ENCODE data around the gene MLLT10. TPM values are rescaled to one million over a fixed set of nuclear protein-coding genes. Genes with fewer than 3 reads are reported as not detected.

Gene MLLT10
- total and polyA plus RNA-seq, 2 of the 8 experiments (the other 6 are each of a cell fraction or from before 2014, with no cell fraction given) = 53.1 to 62.1 TPM

DNA sequence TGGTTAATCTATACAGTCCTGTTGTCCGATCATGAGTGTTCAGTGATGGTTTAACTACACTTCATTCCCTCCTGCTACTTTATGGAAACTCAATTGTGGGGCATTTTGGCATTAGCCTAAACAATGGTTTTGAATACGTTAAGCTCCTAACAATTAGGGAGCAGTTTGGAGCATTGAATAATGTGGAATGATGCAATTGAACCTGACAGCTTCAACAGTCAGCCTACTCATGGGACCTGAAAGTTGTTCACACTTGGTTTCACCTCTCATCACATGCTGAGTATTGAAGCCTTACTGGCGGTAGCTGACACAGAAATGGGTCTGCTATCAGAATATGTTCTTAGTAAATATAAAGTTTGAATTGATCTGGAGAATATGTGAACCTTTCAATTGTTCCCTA lies 186.1 kb downstream of the MLLT10 start (continued):
- TF ChIP-seq SRF (IDR thresholded peaks at IDR 0.05; ENCODE audit: low read depth, low read length) (no peak), TEAD4 (IDR thresholded peaks at IDR 0.05; ENCODE audit: low read depth, low read length) (no peak), POLR2A (IDR thresholded peaks at IDR 0.05; ENCODE audit: control extremely low read depth in 1 of 2, low read depth in 2 of 2, low read length in 2 of 2) (no peak), ZNF274 (IDR thresholded peaks at IDR 0.05; ENCODE audit: borderline replicate concordance, extremely low read depth, low read length) (no peak), CTBP2 (IDR thresholded peaks at IDR 0.05; ENCODE audit: borderline replicate concordance, insufficient read depth, insufficient read length, low read length) (no peak), CBX5 (IDR thresholded peaks at IDR 0.05; ENCODE audit: low read depth, low read length) (no peak), BRCA1 (IDR thresholded peaks at IDR 0.05; ENCODE audit: low read depth, low read length) (no peak), RXRA (IDR thresholded peaks at IDR 0.05; ENCODE audit: insufficient read depth, low read depth, low read length) (no peak), BACH1 (IDR thresholded peaks at IDR 0.05; ENCODE audit: low read length) (no peak), RBBP5 (IDR thresholded peaks at IDR 0.05; ENCODE audit: borderline replicate concordance, low read depth, low read length) (no peak), POLR2AphosphoS5 (IDR thresholded peaks at IDR 0.05; ENCODE audit: low read depth, low read length) (no peak), CREB1 (IDR thresholded peaks at IDR 0.05) (no peak), KDM1A (IDR thresholded peaks at IDR 0.05; ENCODE audit: borderline replicate concordance, low read length) (no peak), HDAC6 (IDR thresholded peaks at IDR 0.05; ENCODE audit: low read depth, low read length) (no peak), POU5F1 (IDR thresholded peaks at IDR 0.05; ENCODE audit: low read depth, low read length) (no peak), SP4 (IDR thresholded peaks at IDR 0.05; ENCODE audit: low read length) (no peak), JUND (IDR thresholded peaks at IDR 0.05; ENCODE audit: low read length) (peak; percentile 81)
- TF ChIP-seq, protein P1, sequence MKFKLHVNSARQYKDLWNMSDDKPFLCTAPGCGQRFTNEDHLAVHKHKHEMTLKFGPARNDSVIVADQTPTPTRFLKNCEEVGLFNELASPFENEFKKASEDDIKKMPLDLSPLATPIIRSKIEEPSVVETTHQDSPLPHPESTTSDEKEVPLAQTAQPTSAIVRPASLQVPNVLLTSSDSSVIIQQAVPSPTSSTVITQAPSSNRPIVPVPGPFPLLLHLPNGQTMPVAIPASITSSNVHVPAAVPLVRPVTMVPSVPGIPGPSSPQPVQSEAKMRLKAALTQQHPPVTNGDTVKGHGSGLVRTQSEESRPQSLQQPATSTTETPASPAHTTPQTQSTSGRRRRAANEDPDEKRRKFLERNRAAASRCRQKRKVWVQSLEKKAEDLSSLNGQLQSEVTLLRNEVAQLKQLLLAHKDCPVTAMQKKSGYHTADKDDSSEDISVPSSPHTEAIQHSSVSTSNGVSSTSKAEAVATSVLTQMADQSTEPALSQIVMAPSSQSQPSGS (IDR thresholded peaks at IDR 0.05; ENCODE audit: low read length) = no peak
- TF ChIP-seq, protein P2, sequence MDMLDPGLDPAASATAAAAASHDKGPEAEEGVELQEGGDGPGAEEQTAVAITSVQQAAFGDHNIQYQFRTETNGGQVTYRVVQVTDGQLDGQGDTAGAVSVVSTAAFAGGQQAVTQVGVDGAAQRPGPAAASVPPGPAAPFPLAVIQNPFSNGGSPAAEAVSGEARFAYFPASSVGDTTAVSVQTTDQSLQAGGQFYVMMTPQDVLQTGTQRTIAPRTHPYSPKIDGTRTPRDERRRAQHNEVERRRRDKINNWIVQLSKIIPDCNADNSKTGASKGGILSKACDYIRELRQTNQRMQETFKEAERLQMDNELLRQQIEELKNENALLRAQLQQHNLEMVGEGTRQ (IDR thresholded peaks at IDR 0.05; ENCODE audit: low read length) = no peak
